HG02870 (cell line): ENCODE results near the gene CACNA1S.

Source experiments
- ATAC-seq: cut with Tn5 transposase; IDR thresholded peaks from one replicate; pipeline ENCODE4 v1.9.1; 2021; ENCODE audit warnings: mild to moderate bottlenecking, moderate library complexity; ENCODE audit not compliant: unreplicated experiment

CACNA1S gene

DNA sequence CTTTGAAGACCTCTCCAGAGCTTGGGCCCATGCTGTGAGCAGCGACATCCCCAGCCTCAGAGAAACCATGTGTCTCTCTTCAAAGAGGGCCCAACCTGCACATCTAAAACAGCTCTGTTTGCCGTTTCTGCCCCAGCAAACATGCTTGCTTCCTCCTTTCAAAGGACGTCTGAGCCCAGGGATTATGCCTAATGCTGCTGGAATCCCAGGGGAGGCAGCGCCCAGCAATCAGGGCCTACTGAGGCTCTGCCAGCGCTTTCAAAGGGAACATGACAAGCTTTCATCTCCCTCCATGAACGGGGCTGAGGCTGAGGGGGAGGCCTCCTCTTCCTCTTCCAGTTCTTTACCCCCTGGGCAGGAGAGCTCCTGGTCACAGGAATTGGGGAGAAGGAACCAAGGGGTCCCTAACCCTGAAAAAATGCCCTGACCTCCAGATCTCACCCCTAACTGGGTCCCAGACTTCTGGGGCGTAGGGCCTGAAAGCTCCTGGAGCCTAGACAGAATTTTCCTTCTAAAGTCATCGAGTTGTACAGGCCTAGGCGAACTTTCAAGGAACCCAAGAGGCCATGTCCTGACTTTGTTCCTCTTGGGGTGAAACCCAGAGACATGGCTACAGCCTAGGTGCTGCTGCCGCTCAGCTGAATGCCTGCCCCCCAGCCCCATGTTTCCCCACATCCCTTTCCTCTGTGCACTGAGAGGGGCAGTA lies 28.2 kb upstream of the CACNA1S start:
- no peak for ATAC-seq

DNA sequence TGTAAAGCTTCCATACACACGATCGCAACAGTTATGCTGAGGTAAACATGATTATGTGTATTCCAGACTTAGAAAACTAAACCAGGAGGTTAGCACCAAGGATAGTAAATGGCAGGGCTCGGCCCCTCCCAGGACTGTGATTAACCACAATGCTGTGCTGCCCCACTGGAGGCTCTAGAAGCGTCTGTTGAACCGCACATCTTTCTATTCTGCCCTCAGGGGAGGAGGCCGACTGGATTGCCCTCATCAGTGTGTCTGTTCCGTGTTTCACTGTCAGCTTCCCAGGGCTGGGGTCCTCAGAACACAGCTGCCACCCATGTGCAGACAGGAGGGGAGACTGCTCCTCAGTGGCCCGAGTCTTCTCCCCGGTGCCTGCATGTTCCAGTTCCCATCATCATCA lies 27.5 kb upstream of the CACNA1S start:
- no peak for ATAC-seq

DNA sequence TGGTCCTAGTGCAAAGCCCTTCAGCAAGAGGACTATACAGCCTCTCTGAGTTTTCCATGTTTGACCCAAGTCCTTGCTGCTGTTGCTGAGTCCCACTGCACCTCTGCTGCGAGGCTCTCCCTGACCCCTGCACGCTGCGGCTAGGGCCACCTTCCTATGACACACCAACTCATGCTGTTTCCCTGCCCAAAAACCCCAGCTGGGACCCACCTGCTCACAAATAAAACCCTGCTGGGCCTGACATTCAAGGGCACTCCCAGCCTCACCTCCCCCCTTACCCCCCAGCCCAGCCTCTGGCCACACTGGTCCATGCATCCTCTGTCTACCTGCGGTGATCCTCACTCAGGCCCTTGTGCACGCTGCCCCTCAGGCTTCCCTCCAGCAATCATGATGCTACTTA lies 27.1 kb upstream of the CACNA1S start:
- ATAC-seq: no peak

DNA sequence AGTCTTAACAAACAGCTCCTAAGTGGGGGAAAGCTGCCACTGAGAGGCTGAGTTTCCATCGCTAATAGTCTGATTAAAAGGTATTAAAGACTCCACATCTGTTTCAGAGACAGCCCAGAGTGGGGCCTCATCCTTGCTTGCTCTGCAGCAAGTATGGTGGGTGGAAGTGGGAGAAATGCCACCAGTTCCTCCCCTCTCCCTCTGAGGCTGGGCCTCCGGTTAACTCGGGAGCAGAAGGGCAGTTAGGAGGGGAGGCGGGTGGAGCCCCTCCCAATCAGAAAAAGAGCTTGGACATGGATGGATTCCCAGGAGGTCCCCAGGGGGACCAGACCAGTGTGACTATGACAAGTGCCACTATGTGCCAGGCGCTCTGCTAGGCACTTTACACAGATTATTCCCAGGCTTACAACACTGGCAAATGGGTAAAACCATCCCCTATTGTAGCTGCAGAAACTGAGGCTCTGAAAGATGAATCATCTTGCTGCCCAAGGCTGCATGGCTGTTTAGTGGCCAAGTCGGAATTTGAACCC lies 26.1 kb upstream of the CACNA1S start:
- ATAC-seq: no peak

DNA sequence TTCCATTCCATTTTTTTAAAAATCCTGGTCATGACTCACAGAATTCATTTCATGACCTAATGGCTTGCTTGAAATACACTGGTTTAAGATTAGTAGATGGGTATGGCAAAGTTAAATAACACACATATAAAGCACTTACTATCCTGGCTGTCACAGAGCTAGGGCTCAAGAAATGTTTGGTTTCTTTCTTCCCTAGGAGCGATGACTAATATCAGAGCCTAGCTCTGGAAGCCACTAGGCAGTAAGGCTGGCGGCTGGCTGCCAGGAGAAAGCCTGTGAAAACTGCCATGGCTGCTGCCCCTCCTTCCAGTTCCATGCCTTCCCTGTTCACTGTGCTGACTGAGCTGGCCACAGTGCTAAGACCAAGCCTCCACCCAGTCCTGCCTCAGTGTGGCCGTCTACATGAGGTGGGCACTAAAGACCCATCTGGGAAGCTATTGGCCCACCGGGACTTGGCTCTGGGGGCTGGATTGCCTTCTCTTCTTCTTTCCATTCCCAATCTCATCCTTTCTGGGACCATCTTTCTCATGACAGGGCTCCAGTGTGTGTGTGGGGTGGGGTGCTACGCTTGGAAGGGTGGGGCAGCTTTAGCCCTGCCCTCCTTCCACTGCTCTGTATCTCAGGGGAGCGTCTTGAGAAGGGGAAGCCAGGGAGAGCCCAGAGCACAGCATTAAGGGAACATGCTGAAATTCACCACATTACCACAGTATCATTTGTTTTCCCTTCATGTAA lies 25.5 kb upstream of the CACNA1S start:
- no peak for ATAC-seq

DNA sequence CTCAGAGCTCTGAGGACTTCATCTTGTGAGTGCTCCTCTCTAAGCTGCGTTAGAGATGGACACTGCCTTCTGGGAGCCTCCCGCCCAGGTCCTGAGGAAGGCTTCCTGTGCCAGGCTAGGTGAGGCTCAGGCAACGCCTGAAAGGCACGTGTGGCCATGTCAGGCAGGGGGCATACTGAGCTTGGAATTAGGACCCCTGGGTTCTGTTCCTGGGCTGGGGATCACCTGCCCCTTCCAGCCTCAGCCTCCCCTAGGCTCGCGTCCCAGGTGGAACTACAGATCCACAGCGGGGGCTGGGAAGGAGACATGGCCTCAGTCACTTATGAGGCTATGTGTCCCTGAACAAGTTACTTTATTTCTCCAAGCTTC lies 24.8 kb upstream of the CACNA1S start:
- no peak for ATAC-seq

DNA sequence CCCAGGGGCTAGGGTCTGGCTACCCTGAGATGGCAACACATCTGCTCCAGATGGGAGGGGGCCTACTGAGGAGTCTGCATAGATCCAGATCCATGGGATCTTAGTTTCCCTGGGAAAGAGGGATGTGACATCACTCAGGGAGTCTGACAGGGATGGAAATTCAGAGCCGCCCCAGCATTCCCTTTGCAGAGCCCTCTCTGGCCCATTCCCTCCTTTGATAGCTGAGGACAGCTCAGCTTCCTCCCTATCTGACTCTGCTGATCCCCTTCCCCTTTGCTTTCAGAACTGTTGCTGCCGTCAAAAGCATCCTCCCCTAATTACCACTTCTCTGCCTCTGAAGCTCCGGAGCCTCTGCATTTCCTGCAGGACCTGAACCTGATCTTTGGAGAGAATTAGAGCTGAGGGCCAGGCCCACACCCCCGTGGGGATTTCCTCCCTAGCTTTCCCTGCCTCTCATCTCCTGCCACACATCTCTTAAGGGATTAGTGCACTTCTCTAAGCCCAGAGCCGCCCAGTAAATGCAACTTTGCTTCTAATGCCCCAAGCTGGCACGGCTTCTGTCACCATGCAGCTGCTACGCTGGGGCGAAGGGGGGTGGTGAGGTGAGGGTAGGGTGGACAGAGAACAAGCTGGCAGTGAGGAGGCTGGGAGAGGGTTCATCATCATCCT lies 24.3 kb upstream of the CACNA1S start:
- ATAC-seq: no peak

DNA sequence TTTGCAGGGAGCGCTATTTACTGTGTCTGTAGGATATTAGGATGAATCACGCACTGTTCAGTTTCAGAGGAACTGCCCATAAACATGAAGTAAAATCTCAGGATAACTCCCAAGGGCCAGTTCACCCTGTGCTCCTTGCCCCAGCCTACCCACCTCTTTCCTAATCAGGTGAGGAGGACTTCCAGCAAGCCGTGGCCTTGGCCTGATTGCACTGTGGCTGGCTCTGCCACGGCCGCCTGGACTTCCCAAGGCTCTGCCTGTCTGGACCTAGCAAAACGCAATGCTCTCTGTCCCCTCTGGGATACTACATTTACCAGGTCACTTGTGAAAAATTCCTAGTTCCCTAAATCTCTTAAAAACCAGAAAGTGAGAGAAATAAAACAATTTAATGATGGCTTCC lies 22.2 kb upstream of the CACNA1S start:
- no peak for ATAC-seq

DNA sequence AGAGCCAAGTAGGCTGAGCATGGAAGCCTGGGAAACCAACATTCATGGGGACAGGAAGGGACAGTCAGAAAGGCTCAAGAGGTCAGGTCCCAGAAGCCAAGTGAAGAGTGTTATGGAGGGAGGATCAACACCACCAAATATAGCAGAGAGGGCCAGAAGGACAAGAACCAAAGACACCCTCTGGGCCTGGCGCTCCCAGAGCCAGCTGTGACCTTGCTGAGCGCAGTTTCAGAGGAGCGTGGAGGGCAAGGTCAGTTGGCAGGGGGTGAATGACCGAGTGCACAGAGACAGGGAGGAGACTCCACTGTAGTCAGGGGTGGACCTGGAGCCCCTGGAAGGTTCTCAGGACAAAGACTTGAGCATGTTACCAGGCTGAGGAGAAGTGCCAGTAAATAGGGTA lies 19.2 kb upstream of the CACNA1S start:
- ATAC-seq: no peak

DNA sequence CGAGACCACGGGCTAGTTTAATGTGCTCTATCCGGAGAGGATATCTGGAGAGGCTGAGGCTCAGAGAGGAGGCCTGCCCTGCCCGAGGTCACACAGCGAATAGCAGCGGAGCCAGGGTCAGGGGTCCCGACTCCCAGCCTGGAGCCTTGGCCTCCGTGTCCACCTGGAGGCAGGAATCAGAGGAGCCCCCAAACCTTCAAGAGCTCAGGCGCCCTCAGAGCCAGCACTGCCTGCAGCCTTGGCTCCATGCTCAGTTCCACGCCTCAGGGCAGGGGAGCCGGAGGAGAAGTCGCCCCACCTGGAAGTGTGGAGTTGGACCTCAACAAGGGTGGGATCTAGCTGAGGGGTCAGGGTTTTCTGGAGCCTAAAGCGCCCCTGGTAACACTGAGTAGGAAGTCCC lies 16.7 kb upstream of the CACNA1S start:
- no peak for ATAC-seq

DNA sequence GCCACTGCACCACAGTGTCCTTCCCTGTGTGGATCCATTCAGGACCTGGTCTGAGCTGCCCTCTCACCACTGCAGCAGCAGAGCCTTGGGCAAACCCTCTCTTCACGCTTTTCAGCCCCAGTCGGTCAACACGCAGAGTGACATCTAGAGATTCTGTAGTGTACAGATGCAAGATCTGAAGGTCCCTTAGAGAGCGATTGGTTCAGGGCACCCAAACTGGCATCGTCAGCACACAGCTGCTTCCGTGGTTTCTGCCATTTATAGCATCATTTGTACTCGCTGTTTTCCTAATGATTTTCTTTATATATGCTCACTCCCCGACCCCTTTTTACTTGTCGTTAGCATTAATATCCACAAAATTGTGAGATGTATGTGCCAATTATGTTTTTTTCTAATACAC lies 16.2 kb upstream of the CACNA1S start:
- ATAC-seq: no peak

DNA sequence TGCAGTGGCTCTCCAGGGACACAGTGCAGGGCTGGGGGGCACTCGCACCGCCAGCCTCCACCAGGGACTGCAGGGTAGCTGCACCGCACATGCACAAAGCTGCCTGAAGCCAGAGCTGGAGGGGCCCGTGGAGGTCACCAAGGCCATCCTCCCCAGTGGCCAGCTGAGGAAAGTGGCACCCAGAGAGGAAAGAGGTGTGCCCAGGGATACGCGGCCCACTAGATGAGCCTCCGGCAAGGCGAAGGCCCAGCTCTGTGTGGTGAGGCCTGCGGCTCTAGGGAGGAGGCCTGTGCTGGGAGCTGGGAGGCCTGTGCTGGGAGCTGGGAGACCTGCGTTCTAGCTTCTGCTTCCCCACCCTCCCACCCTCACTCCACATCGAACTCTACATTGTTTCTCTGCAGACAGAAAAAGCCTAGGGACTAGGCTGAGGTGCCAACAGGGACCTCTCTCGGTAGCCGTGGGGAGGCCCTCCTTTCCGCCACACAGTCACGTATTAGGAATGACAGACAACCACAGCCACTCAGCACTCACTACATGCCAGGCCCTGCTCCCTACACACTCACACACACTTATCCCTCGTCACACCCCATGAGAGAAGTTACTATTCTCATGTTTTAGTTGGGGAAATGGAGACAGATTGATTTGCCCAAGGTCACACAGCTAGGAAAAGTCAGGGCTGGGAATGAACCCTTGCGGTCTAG lies 15.7 kb upstream of the CACNA1S start:
- ATAC-seq: no peak

DNA sequence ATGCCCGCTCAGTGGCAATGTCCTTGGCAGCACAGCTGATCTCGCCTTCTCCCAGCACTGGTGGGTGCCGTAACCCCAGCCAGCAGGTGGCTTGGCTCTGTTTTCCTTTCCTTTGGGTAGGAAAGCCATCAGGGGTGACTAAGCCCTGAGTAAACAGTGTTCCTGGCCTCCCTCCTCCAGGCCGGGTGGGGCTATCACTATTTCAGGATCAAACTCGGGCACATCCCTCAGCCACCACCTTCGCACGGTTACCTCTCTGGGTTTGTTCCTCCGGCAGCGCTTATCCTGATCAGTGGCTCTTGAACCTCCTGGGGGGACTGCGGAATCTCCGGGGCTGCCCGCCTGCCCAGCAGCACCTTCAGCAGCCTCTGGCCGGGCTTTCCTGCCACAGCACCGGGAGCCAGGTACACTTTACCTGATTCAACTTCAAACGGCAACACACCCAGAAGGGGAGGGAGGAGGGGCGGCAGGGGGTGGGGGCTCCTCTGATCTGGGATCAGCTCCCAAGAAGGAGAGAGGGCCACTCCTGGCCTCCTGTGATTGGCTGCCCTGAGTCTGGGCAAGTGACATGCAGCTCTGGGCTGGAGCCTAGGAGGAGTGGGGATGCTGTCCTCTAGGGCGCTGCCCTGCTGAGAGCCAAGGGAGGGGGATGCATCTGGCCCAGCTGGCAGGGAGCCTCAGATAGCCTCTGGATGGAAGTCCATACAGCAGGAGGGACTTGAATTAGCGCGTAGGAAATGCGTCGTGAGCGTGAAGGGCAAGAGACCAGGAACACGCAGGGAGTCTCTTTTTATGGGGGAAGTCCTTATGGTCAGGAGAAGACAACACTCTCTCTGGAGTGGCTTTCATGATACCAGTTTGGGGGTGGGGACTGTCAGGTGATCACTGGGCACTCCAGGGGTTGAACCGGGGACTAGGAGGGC lies 14.9 kb upstream of the CACNA1S start, which contains the start of gene ASCL5:
TSS of gene ASCL5 (minus strand) at position 353 of the 923 bp plus-strand sequence. CDS start 11,812 bp downstream, outside the sequence.
- ATAC-seq: no peak

DNA sequence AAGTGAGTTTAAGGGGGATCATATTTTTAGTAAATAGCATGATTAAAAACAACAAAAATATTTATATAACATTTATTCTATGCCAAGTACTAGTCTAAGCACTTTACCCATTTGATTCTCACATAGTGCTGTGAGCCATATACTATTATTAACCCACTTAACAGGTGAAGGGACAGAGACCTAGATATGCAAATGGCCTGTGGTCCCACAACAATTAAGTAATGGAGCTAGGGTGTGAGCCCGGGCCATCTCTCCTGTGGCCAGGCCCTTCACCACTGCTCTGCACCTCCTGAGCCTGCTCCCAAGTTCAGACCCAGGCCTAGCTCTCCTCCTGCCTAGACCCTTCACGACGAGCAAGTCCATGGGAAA lies 14.2 kb upstream of the CACNA1S start:
- ATAC-seq: no peak

DNA sequence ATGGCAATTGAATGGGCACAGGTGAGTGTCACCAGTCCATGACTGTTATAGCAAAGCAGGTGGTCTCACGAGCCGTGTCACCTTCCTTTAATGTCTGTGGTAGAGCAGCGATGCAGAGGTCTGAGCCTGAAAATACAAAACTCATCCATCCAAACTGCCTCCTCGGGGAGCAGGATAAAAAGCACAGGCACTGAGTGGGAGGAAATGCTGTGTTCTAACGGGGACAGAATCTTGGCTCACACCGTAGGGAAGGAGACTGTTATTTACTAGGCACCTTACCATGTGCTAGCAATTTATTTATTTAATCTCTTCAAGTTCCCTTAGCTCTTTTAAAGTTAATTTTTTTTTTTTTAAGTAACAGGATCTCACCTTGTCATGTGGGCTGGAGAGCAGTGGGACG lies 13.6 kb upstream of the CACNA1S start:
- ATAC-seq: no peak

DNA sequence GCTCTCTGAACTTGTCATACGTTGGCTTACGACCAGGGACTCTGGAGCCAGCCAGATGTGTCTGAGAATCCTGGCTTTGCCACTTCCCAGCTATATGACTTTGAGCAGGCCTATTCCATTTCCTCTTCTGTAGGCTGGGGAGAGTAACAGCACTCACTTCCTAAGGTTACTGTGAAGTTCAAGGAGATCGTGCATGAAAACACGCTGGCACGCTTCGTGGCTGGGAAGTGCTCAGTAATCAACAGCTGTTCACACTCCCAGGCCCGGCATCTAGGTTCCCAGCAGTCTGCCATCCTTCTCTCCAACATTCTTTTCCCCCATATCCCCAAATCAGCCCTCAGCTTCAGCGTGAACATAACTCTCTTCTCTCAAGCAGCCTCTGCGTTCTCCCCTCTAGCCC lies 12.8 kb upstream of the CACNA1S start:
- no peak for ATAC-seq

DNA sequence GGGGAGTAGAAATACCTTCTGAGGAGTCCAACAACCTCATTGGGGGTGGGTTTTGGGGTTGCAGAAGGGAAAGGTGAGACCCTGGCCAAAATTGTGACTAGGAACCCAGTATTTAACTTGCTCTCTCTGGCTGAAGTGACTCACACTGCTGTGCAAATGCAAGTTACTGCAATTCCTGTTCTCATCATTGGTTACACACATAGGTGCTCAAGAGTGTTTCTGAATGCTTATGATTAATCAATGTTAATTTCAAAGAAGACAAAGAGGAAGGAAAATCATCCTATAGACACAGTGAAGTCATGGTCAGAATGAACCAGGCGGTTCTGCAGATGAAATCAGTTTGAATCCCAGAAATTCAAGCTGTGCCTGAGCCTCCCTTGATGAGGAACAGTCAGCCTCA lies 11.6 kb upstream of the CACNA1S start:
- no peak for ATAC-seq

DNA sequence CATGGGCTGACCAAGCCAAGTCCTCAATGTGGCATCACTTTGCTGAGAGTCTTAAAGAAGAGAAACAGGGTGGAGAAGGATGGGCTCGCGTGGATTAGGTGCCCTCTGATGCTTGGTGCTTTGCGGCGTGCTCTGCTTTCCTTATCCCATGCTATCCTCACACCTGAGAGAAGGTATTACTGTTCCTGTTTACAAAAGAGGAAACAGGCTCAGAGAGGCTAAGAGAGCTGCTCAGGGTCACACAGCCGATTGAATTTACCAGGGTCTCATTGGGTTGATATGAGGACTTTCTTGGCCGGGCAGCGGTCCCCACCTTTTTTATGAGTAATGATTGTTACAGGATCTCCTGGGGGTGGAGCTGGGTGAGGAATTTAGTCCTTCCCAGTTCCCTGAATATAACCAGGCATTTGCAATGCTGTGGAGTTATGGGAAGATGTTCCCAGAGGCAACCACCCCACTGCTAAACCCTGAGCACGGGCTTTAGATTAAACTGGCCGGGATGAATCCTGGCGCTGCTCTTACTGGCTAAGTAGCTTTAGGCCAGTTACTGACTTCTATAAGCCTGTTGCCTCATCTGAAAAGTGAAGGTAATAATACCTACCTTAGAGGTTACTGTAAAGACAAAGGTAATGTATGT lies 10.2 kb upstream of the CACNA1S start:
- no peak for ATAC-seq
